ENCODE measurements around the gene PRADC1.
"Not testable (repeated sequence)": the region's sequence is repeated elsewhere in the genome, so short reads cannot be mapped to it uniquely, and the experiment has no call there.

The PRADC1 gene

DNA sequence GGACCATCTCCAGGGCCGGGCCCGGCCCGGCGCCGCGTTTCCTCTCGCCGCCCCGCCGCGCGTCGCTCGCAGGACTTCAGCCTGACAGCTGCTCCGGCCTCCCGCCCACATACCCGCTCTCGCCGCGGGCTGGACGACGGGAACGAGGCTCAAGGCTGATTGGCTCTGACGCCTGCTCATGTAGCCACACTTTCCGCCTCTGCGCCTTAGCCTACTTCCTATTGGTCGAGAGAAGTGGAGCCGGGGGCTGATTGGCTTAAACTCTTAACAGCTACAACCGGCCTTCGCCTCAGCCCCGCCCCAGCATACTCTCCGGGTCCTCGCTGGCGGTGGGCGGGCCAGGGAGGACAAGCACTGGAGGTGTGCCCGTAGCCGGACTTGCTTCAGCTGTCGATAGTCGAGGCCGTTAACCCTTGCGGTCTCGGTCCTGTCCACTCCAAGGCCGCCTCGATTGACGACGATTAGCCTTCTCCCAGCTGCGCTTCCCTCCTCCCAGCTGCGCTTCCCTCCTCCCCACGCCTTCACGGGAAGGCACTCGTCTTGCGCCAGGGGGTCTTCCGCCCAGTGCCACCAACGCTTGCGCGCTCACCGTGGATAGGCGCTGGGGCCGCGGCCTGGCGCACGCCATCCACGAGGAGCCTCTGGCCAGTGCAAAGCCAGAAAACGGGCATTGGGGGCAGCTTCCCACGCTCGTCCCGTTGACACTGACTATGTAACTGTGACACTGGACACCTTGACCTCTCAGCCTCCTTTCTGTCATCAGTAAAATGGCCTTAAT lies at the start of gene PRADC1:
Gene PRADC1 (minus strand): TSS at position 86 of the 778 bp plus-strand sequence. CDS start 79 bp downstream, at position 7.
- peak; percentile 95 for DNase-seq

DNA sequence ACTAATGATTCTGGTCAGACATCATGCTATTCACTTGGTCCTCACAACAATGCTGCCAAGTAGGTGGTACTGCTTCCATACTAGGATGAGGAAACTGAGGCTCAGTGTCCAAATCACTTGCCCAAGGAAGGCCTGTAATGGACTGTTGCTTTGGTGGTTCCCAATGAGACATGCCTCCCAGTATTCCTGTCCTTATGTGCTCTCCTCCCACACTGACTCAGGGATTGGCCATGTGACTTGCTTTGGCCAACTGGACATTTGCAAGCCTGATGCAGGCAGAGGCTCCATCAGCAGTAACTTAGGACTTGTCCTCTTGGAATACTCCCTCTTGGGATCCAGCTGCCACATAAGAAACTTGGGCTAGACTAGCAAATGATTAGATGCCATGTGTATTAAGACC lies 48.2 kb upstream of the PRADC1 start:
- no peak for DNase-seq

DNA sequence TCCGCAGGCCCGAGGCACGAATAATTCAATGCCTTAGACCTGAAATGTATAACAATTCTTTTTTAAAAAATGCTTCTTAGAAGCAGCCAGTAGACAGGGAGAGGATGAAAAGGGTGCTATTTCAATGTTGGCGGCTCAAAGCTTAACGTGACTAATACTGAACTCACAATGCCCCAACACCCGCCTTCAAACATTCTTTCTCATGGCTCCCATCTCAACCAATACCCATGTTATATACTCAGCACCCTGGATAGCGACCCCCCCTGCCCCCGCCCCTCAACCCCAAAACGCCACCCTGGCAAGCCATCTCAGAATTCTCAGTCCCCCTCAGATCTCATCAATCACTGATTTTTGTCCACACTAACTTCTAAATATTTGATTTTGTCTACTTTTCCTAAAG lies 46.8 kb upstream of the PRADC1 start:
- no peak for DNase-seq

DNA sequence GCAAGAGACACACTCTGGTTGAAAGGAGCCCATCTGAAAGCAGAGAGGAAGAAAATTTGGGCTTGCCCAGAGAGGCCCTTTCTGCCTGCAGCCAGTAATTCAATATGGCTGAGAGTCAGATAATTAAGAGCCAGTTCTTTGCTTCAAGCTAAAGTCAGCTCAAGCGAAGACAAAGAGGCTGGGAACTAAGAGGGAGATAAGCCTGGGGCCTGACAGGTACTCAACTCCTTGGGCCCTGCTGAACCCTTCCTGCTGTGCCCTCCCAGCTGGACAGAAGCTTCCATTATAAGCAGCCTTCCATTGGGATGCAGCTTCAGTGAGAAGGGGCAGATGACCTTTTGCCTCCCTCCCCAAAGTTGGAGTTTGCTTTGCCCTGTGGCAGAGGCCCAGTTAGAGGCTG lies 39.2 kb upstream of the PRADC1 start:
- no peak for DNase-seq

DNA sequence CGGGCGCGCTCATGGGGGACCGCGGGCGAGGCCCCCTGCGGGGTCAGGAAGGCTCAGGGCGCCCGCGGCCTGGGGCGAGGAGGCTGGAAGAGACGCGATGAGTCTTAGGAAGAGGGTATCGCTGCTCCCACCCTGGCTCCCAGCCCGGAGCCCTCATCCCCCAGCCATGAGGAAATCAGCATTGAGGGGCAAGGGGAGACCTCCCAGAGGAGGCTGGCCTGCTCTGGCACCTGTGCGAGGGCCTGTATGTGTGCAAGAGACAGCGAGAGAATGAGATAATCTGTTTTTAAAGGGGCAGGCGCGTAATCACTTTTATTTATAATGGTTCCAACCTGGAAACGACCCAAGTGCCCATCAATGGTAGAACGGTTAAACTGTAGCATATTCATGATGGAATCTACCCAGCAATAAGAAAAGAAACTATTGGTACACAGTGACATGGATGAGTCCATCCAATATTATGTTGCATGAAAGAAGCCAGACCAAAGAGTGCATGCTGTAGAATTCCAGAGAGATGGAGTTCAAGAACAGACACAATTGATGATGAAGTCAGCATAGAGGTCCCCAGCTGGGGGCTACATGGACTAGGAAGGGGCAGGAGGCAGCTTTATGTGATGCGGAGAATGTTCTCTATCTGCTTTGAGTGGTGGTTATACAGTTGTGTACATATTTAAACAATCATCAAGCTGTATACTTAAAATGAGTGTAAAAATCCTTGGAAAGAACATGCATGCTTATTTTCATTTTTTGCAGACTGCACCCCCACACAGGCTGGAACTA lies 36.8 kb upstream of the PRADC1 start:
- no peak for DNase-seq

DNA sequence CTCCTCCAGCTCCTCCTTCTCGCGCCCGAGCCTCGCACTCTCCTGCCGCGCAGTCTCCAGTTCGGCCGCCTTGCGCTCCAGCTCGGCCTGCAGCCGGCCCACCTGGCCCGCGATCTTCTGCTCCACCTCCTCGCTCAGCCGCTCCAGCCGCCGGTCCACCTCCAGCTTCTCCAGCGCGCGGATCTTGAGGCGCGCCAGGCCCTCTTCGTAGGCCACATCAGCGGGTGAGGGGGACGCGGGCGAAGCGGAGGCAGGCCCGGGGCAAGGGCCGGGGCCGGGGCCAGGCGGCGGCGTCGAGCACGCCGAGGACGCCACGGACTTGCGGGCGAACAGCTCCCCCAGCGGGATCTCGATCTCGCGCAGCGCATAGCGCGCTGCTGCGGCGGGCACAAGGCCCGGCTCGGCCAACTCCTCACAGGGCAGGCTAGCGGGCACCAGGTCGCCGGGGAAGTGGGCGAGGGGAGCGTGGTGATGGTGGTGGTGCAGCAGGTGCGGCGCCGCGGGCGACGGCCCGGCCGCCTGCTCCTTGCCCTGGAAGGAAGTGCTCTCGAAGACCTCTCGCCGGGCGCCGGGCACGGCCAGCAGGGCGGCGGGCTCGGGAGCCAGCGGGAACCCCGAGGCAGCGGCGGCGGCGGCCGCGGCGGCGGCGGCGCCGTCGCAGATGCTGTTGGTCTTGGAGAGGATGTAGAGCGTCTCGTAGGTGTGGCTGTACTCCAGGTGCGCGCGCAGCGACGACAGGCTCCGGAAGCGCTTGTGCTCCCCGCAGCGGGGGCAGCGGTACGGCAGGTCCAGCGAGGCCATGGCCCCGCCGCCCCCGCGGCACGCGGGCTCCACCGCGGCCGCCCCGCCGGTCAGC lies 36.0 kb upstream of the PRADC1 start:
- DNase-seq = peak; percentile 77

DNA sequence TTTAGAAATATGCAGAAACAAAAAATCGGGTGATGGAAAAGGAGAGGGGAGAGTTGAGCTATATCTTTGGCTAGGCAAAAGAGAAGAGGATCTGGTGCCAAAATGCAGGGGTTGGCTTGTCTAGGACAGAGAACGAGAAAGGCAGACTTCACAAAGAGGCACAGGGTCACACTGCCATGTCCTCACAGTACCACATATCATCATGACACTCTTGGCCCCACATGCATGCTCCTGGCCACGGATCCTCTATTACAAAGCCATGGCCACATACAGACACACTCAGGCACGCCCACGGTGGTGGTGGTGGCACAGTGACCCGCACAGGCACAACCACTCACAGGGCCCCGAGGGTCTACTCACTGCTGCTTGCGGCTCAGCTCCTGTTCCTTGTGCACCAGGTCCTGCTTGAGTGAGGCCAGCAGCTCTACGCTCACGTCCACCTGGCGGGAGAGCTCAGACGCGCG lies 35.4 kb upstream of the PRADC1 start:
- no peak for DNase-seq

DNA sequence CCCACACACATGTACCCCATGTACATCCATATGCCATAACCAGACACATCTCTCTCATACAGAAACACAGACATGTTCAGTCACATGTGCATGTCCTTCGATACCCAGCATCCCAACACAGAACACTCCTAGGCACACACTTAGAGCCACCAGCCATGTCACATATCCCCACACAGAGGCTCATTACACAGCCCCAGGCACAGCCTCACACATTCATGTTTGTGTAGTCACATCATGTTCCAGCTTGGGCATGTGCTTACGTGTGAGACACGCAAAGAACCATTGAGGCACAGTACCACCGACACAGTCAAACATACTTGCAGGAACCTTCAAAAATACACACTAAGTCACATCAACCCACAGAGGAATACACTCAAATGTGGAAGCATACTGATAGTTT lies 34.0 kb upstream of the PRADC1 start:
- no peak for DNase-seq

DNA sequence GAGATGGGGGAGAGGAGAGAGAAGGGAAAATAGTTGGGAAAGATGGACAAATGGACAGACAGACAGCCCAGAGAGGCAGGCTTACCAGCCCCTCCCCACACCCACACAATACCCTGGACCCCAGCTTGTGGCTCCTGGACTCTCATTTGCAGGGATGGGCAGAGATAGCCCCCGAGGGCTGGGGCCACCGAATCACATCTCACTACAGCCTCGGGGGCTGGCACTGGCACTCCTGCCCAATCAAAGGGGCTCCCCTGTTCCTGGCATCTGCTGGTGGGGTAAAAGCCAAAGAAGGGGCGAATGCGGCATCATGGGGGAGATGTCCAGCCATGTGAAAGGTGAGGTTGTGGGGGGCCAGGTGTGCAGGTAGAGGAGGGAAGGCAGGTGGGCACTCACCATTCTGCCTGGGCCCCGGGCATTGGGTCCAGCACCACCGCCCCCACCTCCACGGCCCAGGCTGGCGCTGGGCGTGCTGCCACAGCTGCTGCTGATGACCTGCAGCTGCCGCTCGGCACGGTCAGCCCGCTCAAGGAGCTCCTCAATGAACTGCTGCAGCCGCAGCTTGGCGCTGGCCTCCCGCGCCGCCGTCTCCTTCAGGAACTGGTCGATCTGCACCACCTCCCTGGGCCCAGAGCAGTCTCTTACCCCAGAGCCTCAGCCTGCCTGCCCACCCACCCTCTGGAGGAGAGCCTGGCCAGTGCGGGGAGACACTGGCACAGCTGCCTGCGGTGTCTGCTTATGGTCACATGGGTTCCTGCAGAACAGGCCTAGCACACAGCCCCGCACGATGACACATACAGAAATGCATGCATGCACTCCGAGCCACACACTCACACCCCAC lies 33.2 kb upstream of the PRADC1 start:
- no peak for DNase-seq

DNA sequence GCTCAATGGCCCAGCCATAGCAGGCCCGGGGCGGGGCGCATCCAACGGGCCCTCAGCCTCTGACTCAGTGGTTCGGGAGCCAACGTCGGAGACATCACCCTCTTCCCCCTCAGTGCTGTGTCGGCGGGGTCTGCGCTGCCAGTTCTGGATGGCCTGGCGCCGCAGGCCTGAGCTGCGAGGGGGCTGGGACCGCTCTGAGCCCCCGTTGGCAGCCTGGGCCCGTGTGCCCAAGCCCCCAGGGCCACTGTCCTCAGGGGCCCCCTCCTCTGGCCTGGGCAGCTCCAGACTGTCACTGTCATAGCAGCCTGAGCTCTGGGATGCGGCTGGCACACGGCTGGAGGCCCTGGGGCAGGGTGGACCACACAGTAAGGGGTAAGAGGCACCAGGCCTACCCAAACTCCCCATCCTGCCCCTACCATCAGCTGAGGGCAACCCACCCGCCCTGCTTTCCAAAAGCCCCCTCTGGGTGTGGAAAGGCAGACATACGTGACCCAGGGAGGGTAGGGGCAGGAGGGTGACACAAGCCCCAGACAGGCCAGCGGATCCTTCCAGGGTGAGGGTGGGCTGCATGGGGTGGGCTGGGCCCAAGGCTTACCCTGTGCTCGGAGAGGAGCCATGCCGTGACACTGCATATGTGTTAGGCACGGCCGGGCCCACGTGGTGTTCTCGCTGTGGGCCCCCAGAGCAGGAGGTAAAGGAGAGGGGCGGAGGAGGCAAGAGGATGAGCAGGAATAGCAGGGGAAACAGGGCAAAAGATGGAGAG lies 32.4 kb upstream of the PRADC1 start:
- DNase-seq = no peak

DNA sequence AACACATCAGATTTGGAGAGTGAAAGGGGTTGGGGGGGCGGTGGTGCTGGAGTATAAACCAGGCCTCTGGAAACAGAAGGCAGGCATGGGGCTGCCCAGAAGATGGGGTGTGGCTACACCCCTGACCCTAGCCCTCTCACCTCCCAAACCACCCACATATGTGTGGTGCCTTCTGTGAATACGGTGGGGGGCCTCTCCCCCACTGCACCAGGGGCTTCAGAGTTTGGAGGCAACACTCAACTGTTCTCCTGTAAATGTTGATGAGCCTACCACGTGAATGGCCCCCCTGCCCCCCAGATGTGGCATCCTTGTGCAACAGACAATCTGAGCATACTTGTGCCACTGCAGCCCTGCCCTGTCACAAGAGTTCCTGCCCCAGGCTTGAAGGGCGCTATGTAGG lies 31.7 kb upstream of the PRADC1 start:
- no peak for DNase-seq

DNA sequence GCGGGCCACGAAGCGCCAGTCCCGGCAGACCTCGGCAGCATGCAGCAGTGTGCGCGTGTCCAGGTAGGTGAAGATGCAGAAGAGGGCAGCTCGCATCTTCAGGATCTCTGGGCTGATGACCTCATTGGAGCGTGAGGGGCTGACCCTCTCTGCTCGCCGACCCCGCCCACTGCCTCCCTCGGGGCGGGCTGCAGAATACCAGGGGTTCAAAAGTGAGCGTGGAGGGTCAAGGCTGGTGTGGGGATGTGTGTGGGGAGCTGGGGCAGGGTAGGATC lies 31.2 kb upstream of the PRADC1 start:
- DNase-seq = no peak

DNA sequence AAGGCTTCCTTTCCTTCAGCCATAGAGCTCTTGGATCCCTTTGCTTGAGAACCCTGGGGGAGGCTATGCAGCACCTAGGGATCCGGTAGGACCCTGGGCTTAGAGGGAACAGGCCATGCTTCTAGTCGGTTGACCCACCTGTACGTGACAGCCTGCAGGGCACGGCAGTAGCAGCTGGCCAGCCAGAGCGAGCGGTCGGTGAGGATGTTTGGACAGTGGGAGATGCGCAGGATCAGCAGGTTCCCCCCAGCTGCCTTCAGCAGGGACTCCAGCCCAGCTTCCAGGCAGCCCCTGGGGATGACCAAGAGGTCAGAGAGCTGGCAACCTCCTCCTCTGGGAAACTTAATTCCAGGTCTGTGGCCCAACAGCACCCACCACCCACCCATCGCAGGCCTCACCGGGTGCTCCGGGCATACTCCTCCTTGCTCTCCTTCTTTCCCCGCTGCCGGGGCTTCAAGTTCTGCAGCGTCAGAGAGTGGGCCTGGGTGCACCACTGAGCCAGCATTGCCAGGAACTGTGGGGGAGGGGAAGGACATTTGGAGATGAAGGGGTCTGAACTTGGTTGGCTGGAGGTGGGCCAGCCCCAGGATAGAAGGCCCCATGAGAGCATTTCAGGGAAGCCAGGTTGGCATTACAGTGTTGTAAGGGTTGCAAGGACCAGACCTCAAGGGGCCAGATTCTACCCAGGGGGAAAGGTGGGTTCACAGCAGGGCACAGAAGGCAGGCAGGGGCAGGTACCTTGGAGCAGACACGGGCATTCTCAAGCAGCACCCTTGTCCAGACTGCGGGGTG lies 30.7 kb upstream of the PRADC1 start:
- no peak for DNase-seq

DNA sequence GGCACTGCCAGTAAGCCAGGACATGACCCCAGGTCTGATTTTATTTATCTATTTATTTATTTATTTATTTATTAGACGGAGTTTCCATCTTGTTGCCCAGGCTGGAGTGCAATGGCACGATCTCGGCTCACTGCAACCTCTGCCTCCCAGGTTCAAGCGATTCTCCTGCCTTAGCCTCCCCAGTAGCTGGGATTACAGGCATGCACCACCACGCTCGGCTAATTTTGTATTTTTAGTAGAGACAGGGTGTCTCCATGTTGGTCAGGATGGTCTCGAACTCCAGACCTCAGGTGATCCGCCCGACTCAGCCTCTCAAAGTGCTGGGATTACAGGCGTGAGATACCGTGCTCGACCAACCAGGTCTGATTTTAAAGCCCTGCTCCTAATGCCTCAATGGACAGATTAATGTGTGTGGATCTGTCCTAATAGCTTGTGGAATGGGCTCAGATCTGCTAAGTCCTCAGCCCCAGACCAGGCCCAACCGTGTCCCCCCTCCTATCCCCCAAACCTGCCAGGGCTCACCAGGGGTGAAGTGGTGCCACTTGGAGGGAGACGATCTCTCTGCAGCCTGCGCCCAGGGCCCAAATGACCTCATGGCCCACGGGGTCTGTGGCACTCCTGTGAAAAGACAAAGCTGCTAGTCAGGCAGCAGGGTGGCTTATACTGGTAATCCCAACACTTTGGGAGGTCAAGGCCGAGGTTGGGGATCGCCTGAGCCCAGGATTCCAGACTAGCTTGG lies 29.8 kb upstream of the PRADC1 start:
- not testable (repeated sequence) for DNase-seq

DNA sequence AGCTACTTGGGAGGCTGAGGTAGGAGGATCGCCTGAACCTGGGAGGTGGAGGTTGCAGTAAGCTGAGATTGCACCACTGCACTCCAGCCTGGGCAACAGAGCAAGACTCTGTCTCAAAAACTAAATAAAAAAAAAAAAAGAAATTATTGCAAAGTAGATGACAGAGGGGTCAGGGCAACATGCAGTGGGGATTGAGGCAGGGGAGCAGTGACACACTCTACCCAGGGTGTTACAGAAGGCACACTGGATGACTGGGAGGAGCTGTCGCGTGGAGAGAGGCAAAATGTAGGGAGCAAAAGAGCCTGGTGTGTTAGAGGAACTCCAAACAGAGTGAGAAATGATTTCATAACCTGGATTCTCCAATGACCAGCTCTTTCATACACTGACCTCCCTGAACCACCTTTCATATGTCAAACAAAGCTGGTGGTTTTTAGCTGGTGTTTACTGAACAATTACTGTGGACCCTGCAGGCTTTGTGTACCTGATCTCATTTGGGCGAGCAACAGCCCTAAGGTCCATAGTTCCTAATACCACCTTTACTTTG lies 29.1 kb upstream of the PRADC1 start:
- no peak for DNase-seq

DNA sequence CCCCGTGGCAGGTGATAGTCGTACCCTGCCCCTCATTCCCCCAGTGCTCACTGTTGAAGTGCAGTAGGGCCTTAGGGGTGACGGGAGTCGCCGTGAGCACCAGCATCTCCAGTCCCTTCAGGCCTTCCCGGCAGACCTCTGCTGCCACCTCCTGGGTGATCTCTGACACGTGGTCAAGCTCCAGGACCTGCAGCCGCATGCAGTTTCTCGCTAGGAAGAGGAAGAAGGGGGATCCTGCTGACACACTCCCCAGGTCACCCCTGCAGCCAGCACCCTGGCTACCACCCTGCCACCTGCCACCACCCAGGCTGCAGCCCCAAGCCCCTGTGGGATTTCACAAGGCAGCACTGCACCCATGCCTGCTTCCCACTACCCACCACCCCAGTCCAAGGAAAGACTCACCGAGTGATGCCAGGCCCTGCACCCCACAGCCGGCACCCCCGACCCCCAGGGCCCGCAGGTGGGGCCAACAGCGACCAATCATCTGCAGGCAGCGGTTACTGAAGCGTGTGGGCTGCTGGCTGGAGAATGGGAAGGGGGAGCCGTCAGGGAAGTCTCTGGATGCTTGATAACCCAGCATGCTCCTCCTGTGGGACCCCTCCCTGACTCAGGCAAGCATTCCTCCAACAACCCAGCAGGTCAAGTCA lies 27.4 kb upstream of the PRADC1 start:
- peak; percentile 27 for DNase-seq

DNA sequence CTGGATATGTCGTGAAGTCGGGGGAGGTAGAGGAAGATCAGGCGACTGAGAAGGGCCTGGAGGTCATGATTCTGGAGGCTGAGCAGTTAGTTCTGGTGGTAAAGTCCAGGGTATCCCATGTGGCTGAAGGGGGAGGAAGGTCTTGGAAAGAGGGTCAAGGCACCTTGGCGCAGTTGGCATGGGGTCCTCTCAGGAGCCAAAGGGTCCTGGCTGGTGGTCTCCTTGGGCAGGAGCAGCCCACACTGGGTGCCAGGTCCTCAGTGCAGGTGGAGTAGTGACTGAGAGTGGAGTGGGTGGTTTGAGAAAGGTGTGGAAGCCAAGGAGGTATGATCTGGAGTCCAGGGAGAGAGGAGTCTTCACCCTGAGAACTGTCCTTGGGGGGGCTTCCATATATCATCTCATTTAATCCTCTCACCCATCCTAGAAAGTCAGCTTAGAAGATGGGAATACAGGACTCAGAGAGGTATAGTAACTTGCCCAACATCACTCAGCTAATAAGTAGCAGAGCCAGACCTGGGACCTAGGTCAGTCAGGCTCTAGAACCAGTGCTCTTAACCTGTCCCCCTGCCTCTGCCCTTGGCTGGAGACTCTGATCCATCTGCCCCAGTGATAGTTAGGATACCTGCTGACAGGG lies 26.8 kb upstream of the PRADC1 start:
- no peak for DNase-seq

DNA sequence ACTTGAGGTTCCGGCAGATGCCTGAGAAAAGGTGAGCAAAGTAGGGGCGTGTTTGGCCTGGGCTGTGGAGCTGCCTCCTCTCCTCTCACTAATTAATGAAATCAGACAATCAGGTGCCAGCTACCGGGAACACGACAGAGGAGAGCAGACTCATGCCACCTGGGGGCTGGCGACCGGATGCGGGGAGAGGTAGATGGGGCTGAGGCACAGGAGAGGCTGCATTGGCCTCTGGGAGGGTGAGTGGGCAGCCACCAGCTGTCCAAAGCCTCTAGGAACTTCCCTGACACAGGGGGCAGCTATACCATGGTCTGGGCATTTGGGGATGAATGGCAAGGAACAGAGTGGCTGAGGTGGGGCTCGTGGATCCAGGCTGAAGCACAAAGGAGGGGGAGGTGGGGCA lies 26.2 kb upstream of the PRADC1 start:
- DNase-seq = no peak

DNA sequence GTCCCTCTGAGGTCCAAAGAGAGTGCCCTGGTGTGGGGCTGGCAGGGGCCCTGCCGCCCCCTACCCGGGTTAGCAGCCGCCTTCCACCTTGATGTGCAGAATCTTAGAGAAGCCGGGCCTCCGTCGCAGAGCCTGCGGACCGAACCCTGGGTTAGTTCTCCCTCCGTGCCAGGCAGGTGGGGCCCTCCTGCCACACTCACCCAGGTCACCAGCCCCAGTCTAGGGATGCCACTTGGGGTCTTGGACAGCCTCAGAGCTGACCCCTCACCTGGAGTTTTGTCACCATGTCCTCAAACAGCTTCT lies 25.8 kb upstream of the PRADC1 start:
- DNase-seq = no peak
